Right renal pelvis (tissue), 4 donors: ENCODE measurements around the gene SMIM3. TPM values are rescaled to one million over a fixed set of nuclear protein-coding genes. Genes with fewer than 3 reads are reported as not detected.
"Not testable (repeated sequence)": the region's sequence is repeated elsewhere in the genome, so short reads cannot be mapped to it uniquely, and the experiment has no call there.

Source experiments
- DNase-seq, 4 donors: peaks; one replicate each; pipeline ENCODE4 v3.0.0-alpha.2; 2013; ENCODE audit warnings: low read depth in 4 of 4, low spot score in 3 of 4, missing footprints in 1 of 4
- polyA plus RNA-seq, 4 donors: library from polyadenylated mRNA; unstranded; fragments of 120-200 nt; gene quantifications; one replicate each; pipeline ENCODE4 v1.2.1, GENCODE V29; 2013; ENCODE audit not compliant: insufficient read length in 4 of 4

Gene SMIM3
- polyA plus RNA-seq, 4 donors = 22.9 to 26.1 (median 24.6) TPM

DNA sequence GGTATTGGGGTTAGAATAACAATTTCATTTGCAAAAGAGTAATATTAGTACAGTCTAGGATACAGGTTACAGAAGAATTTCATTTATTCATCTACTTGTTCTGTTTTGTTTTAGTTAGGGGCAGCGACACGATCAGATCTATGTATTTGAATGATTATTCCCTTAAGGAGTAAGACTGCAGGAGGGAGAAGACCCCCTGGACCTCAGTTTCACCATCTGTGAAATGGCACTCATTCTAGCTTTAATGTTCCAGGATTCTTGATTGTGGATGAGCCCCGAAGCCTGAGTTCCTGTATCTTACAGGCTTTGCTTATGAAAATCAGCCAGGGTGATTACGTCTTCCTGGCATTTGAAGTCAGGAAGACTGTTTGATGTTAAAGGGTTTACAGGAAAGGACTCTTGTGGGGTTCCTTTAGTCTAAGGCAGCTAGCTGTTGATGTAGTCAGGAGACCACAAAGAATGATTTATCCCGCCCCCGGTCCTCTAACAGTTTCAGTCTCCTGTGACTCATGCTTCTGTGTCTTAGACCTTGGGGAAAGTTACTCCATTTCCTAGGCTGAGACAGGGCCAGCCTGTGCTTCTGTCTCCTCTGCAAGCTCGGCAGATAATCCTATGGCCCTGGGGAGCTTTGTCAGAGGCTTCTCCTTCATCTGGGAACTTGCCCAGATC lies 11.5 kb downstream of the SMIM3 start:
- DNase-seq = no peak

DNA sequence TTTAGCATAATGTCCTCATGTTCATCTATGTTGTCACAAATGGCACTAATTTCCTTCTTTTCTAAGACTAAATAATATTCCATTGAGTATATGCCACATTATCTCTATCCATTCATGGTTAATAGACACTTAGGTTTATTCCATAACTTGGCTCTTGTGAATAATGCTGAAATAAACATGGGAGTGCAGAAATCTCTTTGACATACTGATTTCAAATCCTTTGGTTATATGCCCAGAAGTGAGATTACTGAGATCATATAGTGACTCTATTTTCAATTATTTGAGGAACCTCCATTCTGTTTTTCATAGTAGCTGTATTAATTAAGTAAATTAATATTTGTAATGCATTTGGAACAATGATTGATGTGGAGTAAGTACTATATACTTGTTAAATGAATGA lies 13.0 kb downstream of the SMIM3 start:
- no peak for DNase-seq

DNA sequence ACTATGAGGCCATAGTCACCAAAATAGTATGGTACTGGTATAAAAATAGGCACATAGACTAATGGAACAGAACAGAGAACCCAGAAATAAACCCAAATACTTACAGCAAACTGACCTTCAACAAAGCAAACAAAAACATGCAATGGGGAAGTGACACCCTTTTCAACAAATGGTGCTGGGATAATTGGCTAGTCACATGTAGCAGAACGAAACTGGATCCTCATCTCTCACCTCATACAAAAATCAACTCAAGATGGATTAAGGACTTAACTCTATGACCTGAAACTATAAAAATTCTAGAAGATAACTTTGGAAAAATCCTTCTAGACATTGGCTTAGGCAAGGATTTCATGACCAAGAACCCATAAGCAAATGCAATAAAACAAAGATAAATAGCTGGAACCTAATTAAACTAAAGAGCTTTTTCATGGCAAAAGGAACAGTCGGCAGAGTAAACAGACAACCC lies 14.9 kb downstream of the SMIM3 start:
- DNase-seq = not testable (repeated sequence)

DNA sequence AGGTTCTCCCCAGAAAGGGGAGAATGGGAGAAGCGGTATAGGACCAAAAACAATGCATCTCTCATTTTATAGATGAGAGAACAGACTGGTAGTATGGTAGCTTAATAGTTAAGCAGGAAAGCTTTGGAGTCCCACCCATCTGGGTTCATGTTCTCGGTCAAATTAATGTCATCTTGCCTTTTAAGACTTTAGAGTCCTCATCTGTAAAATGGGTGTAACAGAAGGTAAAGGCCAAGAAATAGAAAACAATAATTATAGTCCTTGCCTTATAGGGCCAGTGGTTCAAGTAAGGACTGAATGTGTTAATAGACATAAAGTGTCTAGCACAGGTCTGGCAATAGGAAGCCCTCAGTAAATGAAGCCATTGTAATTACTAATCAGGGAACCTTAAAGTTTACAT lies 16.4 kb downstream of the SMIM3 start:
- DNase-seq = no peak

DNA sequence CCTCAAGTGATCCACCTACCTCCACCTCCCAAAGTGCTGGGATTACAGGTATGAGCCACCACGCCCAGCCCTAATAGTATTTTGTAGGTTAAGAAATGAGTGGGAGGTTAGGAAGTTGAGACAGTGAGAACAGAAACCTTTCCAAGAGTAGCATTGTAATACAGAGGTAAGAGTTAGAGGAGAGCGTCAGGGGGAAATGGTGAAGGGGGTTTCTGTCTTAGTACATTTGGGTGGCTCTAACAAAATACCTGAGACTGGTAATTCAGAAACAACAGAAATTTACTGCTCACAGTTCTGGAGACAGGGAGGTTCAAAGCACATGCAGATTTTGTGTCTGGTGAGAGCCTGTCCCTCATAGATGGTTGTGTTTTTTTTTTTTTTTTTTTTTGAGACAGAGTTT lies 18.8 kb downstream of the SMIM3 start:
- DNase-seq = no peak

DNA sequence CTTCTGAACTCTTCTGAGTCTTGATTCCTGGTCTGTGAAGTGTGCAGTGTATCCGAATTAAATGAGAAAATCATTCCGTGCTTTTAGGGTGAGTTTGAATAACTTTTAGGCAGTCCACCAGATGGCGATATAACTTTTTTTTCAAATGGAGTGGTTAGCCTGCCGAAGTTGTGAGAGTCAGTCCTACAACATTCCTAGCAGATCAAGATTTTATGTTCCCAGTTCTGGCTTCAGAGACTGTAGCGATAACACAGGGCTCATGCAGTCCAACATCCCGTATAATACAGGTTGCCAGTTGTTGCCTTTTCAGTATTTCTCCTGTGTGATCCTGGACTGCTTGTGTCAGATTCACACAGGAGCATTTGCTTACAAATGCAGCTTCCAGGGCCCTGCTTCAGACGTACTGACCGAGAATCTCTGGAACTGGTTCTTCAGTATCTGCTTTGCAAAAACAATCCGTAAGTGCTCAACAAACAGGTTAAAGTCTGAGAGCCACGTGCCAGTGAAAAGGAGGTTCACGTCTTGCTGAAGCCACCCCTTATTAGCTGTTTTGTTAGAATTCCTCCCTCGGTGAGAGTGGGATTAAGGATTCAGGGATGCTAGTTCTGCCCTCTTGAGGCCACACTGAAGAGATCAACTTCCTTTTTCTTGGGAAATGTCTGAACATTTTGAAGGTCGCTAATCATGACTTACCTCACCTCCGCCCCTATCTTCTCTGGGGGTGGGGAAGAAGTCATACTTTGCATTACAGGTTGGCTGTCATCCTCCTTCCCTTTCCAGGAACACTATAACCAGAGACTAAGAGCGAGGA lies 22.8 kb downstream of the SMIM3 start:
- peak in 2 of 4 donors; percentile 73 to 75 for DNase-seq

DNA sequence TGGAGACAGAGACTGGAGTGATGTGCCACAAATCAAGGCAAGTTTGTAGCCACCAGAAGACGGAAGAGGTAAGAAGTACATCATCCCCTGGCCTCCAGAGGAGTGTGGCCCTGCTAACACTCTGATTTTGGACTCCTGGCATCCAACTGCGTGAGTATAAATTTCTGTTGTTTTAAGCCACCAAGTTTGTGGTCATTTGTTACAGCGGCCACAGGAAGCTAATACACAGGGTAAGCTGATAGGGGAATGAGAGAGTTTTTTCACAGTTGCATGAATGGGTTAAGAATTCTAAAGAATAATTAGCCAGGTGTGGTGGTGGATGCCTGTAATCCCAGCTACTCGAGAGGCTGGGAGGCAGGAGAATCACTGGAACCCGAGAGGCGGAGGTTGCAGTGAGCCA lies 25.8 kb downstream of the SMIM3 start:
- DNase-seq = no peak

DNA sequence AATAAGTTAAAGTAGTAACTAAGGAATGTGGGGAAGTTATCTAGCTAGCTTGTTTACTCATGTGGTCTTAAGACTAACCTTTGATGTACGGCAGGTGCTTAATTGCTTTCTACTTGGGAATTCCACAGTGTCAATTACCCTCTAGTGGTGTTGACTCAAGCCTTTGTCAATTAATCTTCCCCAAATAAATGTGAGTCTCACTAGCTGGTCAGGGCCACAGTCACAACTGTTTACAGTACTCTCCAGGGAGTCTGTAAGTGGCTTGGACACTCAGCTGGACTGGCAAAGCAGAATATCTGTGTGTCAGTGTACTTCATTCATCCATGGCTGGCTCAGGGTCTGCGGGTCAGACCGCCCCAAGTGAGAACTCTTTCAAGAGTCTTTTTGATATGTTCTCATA lies 30.8 kb downstream of the SMIM3 start:
- no peak for DNase-seq

DNA sequence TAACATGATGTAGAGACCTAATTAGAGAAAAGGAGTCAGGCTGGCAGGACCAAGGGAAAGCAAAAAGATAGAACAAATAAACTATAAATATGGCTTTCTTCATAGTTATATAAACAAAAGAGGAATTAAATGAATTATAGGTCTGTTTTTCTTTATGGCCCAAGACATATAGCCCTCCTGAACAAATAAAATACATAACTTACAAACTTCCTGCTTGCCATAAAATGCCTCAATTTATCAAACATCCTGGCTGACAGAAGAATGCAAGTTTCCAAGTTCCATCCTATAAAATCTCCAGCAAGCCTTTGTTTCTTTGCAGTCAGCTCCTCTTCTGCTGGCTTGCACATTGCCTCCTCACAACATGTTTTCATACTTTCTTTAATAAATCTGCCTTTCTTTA lies 36.5 kb downstream of the SMIM3 start:
- DNase-seq = no peak

DNA sequence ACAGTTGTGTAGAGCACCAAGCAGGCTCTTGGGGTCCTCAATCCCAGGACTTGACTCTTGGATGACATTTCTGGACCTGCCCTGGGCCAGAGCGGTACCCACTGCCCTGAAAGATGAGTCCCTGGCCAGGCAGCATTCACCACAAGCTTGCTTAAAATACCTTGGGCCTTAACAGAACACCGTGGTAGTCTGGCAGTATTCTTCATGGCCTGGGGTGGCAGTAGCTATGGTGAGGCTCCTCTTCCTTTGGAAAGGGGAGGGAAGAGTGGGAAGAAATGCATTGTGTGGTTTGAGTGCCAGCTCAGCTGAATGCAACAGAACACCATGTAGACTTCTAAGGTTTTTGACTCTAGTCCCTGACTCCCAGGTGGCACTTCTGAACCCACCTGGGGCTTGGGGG lies 38.4 kb downstream of the SMIM3 start:
- DNase-seq = no peak

DNA sequence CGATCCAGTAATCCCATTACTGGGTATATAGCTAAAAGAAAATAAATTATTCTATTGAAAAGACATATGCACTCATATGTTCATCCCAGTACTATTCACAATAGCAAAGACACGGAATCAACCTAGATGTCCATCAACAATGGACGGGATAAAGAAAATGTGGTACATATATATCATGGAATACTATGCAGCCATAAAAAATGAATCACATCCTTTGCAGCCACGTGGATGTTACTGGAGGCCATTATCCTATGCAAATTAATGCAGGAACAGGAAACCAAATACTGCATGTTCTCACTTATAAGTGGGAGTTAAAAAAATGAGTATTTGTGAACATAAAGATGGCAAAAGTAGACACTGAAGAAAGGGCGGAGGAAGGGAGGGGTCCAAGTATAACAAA lies 51.2 kb downstream of the SMIM3 start:
- no peak for DNase-seq

DNA sequence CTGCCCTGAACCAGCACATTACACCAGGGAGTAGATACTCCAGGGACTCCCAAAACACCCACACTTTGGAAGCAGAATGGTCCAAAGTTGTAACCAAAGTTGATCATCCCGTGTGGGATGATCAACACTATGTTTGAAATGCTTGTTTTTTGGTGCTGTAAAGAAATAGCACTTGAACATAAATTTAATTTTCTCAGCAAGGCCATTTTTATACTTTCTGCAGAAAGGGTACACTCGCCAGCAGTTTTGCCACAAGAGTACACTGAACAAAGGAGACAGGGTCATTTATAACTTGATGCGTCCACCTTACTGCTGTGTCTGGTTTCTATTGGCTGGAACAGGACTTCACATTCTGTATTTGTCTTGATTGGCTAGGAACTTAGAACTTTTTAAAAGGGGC lies 53.3 kb downstream of the SMIM3 start:
- DNase-seq = not testable (repeated sequence)

DNA sequence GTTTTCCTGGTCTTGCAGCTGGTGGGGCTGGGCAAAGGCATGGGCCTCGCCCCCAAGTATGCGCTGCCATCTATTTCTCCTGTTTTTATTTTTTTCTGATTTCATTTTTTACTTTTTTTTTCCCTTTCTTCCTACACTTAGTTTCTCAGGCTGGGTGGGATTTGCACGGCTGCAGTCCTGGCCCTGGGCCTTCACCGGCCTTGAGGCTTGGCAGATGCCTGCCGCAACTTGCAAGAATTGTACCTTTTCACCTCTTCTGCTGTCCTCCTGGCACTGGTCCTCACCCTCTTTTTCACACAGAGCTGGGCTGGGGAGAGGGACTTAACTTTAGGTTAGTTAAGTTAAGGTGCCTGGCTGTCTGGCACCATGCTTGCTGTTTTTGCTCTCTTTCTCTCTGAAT lies 57.5 kb downstream of the SMIM3 start:
- DNase-seq = no peak

DNA sequence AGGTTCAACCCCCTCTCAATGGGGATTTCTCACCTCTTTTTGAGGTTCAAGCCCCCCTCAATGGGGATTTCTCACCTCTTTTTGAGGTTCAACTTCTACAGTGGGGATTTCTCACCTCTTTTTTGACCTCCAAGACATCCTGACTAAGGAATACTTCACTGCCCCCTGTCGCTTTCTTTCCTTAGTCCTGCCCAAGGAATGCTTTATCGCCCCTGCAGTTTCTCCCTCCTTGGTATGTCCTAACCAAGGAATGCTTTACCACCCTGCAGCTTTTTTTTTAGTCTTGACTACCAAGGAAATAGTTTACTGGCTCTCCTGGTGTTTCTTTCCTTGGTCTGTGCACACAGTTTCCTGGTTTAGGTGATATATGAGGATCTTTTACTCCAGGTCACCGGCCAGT lies 58.1 kb downstream of the SMIM3 start:
- DNase-seq = no peak

DNA sequence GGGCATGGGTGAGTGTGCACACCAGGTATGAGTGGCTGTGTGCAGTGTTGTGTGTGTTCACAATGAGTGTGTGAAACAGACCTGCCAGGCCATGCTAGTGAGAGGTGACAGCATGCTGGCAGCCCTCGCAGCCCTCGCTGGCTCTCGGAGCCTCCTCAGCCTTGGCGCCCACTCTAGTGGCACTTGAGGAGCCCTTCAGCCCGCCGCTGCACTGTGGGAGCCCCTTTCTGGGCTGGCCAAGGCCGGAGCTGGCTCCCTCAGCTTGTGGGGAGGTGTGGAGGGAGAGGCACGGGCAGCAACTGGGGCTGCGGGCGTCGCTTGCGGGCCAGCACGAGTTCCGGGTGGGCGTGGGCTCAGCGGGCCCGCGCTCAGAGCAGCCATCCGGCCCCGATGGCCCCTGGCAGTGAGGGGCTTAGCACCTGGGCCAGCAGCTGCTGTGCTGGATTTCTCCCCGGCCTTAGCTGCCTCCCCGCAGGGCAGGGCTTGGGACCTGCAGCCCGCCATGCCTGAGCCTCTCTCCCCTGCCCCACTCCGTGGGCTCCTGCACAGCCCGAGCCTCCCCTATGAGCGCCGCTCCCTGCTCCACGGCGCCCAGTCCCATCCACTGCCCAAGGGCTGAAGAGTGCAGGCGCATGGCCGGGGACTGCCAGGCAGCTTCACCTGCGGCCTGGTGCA lies 66.8 kb downstream of the SMIM3 start:
- not testable (repeated sequence) for DNase-seq

DNA sequence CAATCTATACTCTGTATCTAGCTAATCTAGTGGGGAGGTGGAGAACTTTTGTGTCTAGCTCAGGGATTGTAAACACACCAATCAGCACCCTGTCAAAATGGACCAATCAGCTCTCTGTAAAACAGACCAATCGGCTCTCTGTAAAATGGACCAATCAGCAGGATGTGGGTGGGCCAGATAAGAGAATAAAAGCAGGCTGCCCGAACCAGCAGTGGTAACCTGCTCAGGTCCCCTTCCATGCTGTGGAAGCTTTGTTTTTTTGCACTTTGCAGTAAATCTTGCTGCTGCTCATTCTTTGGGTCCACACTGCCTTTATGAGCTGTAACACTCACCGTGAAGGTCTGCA lies 67.7 kb downstream of the SMIM3 start, which contains the start of gene IRGM:
Gene IRGM (plus strand): TSS at position 214 of the 346 bp plus-strand sequence. CDS start 1,603 bp downstream, outside the sequence.
- not testable (repeated sequence) for DNase-seq

Other genes with a start within 250 kb of the SMIM3 start
- gene SYNPO, start 138.1 kb upstream of the SMIM3 start, polyA plus RNA-seq = 100 to 1,000 TPM in 3 of 4 donors, 10 to 100 TPM in 1; 97.9 to 127 (median 110) TPM
- gene MYOZ3, start 117.5 kb upstream of the SMIM3 start, polyA plus RNA-seq = 1 to 10 TPM; 5.4 to 6.4 (median 6.3) TPM
- gene RBM22, start 77.7 kb upstream of the SMIM3 start, polyA plus RNA-seq = 10 to 100 TPM; 71.7 to 85.4 (median 83.1) TPM
- gene DCTN4, start 19.7 kb upstream of the SMIM3 start, polyA plus RNA-seq = 10 to 100 TPM; 52.4 to 64.3 (median 63.0) TPM
- 1 to 10 TPM in 1 of 4 donors, under 1 TPM in 3; 0.48 to 1.2 (median 0.75) TPM for gene IRGM, start 67.8 kb downstream of the SMIM3 start, polyA plus RNA-seq
- gene ZNF300, start 126.2 kb downstream of the SMIM3 start, polyA plus RNA-seq = 10 to 100 TPM; 31.6 to 48.7 (median 42.7) TPM
- 1,000 to 10,000 TPM; 1,069 to 1,625 (median 1,367) TPM for gene GPX3, start 241.8 kb downstream of the SMIM3 start, polyA plus RNA-seq